Peyer's patch (tissue), 4 donors: ENCODE data around the gene CBR1. TPM values are rescaled to one million over a fixed set of nuclear protein-coding genes. Genes with fewer than 3 reads are reported as not detected.

ENCODE experiments used
- DNase-seq, 3 donors: peaks; one replicate each; pipeline ENCODE4 v3.0.0-alpha.2; 2017 to 2019
- H3K27ac ChIP-seq, 4 donors: fragments of 200-600 bp; sonication (generic); one replicate each; pipeline ENCODE4 v1.5.1; 2016 to 2019
- H3K27me3 ChIP-seq, 2 donors: fragments of 200-600 bp; sonication (generic); one replicate each; pipeline ENCODE4 v1.5.1; 2019
- H3K36me3 ChIP-seq, 3 donors: fragments of 200-600 bp; sonication (generic); one replicate each; pipeline ENCODE4 v1.5.1; 2016 to 2019
- H3K4me1 ChIP-seq, 4 donors: fragments of 200-600 bp; sonication (generic); one replicate each; pipeline ENCODE4 v1.5.1; 2016 to 2019
- H3K4me3 ChIP-seq, 4 donors: fragments of 200-600 bp; sonication (generic); 1 replicate in 3 of 4; 2 replicates in 1 of 4; pipeline ENCODE4 v1.5.1; 2016 to 2019; ENCODE audit warnings: mild to moderate bottlenecking in 1 of 4
- H3K9me3 ChIP-seq, 4 donors: fragments of 200-600 bp; sonication (generic); one replicate each; pipeline ENCODE4 v1.5.1; 2016 to 2019; ENCODE audit warnings: mild to moderate bottlenecking in 1 of 4
- POLR2A ChIP-seq, 2 donors: fragments of 450-650 bp; IDR thresholded peaks; one replicate each; pipeline ENCODE4 v1.5.1; 2017; ENCODE audit warnings: antibody characterized with exemption in 2 of 2, mild to moderate bottlenecking in 2 of 2, moderate library complexity in 2 of 2
- total RNA-seq, 4 donors: library from RNA; depleted of rRNA; stranded (reverse); fragments of >200 nt; gene quantifications; one replicate each; pipeline ENCODE4 v1.1.0, GENCODE V29; 2016
- TF ChIP-seq, protein P1 (sequence below), 6 experiments: fragments of 450-650 bp in 4 of 6; fragments of 200-600 bp in 2 of 6; sonication (generic) in 1 of 6; IDR thresholded peaks; one replicate each; pipeline ENCODE4 v1.5.1; 2017 to 2019; ENCODE audit warnings: antibody characterized with exemption in 6 of 6, mild to moderate bottlenecking in 3 of 6, moderate library complexity in 1 of 6

Gene CBR1
- total RNA-seq, 4 donors from 2014 or later: 240 to 1,308 (median 979) TPM

DNA sequence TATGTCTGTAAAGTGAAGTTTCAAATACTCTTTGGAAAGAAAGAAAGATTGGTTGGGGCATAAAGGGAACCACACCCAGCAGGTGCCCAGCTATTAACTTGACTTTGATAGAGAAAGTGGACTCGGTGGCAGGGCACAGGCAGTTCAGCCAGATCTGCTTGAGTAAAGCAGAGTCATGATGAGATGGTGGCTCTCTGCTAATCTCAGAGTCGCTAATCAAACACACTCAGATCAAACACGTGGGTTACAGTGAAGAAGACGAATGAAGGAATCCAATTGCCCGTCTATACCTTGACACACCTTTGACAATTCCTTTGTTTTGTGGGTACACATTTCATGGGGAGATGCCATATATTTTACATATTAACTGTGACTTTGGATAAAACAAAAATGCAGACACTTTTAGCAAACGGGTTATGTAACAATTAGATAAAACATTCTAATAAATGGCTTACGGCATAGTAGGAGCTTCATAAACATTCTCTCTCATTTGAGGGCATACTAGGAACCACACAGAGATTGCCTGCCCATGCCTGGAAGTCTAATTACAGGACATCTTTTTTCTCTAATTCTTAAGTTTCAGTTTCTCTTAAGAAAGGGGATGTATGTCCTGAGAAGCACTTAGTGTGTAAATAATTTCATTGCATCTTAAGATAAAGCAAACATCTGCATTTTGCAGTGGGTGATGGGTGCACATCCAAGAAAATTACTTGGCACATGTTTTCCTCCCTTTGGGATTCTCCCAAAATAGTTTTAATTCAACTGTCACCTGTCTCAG is 7.2 kb downstream of the CBR1 start:
- Histone ChIP-seq H3K4me1 (peaks cover 0 to 12% (median 0%) of the 10 kb centered on the region in 4 donors), H3K27me3 (no peaks in the 10 kb centered on the region), H3K9me3 (no peaks in the 10 kb centered on the region), H3K27ac (peak overlapping the region in 3 of 4 donors; percentile 16 to 73 (median 60)), H3K4me3 (no peak overlapping the region), H3K36me3 (peaks cover 0 to 18% (median 0%) of the 10 kb centered on the region in 3 donors)
- DNase-seq: peak in 1 of 3 donors; percentile 76
- TF ChIP-seq, protein P1, sequence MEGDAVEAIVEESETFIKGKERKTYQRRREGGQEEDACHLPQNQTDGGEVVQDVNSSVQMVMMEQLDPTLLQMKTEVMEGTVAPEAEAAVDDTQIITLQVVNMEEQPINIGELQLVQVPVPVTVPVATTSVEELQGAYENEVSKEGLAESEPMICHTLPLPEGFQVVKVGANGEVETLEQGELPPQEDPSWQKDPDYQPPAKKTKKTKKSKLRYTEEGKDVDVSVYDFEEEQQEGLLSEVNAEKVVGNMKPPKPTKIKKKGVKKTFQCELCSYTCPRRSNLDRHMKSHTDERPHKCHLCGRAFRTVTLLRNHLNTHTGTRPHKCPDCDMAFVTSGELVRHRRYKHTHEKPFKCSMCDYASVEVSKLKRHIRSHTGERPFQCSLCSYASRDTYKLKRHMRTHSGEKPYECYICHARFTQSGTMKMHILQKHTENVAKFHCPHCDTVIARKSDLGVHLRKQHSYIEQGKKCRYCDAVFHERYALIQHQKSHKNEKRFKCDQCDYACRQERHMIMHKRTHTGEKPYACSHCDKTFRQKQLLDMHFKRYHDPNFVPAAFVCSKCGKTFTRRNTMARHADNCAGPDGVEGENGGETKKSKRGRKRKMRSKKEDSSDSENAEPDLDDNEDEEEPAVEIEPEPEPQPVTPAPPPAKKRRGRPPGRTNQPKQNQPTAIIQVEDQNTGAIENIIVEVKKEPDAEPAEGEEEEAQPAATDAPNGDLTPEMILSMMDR (IDR thresholded peaks at IDR 0.05): no peak
- TF ChIP-seq POLR2A (IDR thresholded peaks at IDR 0.05): no peak

DNA sequence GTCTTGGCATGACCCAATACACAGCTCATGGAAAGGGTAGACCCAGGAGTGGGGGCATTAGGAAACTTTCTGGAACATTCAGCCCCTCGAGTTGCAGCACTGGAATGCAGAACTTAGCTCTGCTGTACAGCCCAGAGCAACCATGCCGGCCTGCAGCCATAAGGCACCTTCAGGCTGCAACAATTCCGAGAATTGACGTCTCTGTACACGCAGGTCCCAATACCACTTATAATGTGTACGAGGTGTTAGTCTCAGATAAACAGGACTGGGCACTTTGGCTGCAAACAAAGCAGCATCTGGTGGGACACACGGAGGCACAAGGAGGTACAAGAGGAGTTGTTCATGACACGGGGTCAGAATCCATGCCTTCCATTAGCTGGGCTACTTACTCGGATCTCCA is 7.9 kb downstream of the CBR1 start:
- H3K27ac ChIP-seq: peak overlapping the region in 1 of 4 donors; percentile 73

DNA sequence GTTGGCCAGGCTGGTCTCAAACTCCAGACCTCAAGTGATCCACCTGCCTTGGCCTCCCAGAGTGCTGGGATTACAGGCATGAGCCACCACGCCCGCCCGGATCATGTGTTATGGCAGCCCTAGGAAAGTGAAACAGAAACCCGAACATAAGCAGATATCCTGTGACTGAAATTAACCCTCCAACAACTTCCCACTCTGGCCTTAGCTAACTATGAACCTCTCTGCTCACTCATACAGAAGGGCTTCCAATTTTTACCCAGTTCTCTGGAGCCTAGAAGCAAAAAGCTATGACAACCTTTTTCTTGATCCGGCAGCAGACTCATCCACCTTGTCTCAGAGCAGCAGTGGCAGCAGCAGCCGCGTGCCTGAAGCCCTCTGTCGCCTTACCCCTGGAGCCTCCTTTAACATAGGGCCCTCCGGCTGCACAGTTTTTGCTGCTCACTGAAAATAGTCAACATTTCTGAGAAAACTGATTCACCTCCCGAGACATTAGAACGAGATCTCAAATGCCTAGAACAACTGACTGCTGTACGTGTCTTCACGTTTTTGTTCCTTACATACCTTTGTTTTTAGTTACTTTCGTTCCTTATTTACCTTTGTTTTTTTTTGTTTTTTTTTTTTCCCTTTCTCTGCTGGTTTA is 9.3 kb downstream of the CBR1 start:
- Histone ChIP-seq H3K27ac (peak overlapping the region in 3 of 4 donors; percentile 1 to 42 (median 18)), H3K4me3 (no peak overlapping the region), H3K4me1 (no peaks in the 10 kb centered on the region), H3K27me3 (no peaks in the 10 kb centered on the region), H3K36me3 (peaks cover 0 to 3% (median 0%) of the 10 kb centered on the region in 3 donors), H3K9me3 (no peaks in the 10 kb centered on the region)
- TF ChIP-seq, protein P1 (IDR thresholded peaks at IDR 0.05): no peak
- TF ChIP-seq POLR2A (IDR thresholded peaks at IDR 0.05): no peak
- peak; percentile 44 to 76 (median 70) for DNase-seq

More for the DNA sequence above, 7.9 kb downstream of the CBR1 start:
- Histone ChIP-seq H3K27me3 (no peaks in the 10 kb centered on the region), H3K9me3 (no peaks in the 10 kb centered on the region), H3K36me3 (peaks cover 0 to 12% (median 0%) of the 10 kb centered on the region in 3 donors), H3K4me3 (no peak overlapping the region), H3K4me1 (peaks cover 0 to 5% (median 0%) of the 10 kb centered on the region in 4 donors)
- DNase-seq: no peak
- no peak for TF ChIP-seq POLR2A (IDR thresholded peaks at IDR 0.05)
- TF ChIP-seq, protein P1 (IDR thresholded peaks at IDR 0.05): no peak

DNA sequence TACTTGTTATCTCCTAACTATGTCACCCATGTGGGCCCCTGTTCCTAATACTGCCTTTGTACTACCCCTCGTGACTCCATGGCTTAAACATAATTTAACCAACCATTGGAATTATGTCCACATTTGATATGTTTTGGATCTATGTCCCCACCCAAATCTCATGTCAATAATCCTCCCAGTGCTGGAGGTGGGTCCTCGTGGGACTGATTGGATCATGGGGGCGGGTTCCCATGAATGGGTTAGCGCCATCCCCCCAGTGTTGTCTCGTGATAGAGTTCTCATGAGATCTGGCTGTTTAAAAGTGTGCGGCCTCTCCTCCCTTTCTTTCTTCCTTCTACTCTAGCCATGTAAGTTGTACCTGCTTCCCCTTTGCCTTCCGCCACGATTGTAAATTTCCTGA is 9.8 kb downstream of the CBR1 start:
- H3K27ac ChIP-seq: no peak overlapping the region
- TF ChIP-seq, protein P1 (IDR thresholded peaks at IDR 0.05): no peak
- TF ChIP-seq POLR2A (IDR thresholded peaks at IDR 0.05): no peak
- H3K36me3 ChIP-seq: peaks cover 0 to under 1% (median 0%) of the 10 kb centered on the region in 3 donors
- no peaks in the 10 kb centered on the region for H3K27me3 ChIP-seq
- no peak for DNase-seq
- no peaks in the 10 kb centered on the region for H3K9me3 ChIP-seq
- no peak overlapping the region for H3K4me3 ChIP-seq
- no peaks in the 10 kb centered on the region for H3K4me1 ChIP-seq

DNA sequence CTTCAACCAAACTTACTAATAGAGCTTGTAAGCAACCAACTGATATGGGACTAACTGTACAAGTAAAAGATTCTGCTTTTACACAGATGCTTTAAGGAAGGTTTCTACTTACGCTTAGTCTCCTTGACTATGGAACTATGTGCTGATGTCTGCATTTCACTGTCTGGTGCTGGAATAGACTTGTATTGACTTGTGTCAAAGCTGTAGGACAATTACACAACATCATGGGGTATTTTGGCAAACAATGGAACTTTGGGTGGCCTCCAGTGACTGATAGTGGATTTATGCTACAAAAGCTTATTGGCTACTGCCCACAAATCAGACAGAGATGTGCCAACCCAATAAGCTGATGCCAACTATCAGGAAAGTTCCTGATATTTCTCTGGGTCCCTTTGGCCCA is 10.6 kb downstream of the CBR1 start:
- H3K4me3 ChIP-seq: no peak overlapping the region

More for the DNA sequence above, 10.6 kb downstream of the CBR1 start:
- no peak for DNase-seq
- H3K9me3 ChIP-seq: no peaks in the 10 kb centered on the region
- no peak overlapping the region for H3K27ac ChIP-seq
- H3K4me1 ChIP-seq: no peaks in the 10 kb centered on the region
- H3K27me3 ChIP-seq: no peaks in the 10 kb centered on the region
- TF ChIP-seq, protein P1 (IDR thresholded peaks at IDR 0.05): no peak
- no peak for TF ChIP-seq POLR2A (IDR thresholded peaks at IDR 0.05)
- no peaks in the 10 kb centered on the region for H3K36me3 ChIP-seq
